Central memory CD4-positive, alpha-beta T cell (primary cell): ENCODE results near the gene EME1.

Source experiments
- DNase-seq: peaks from one replicate; pipeline ENCODE4 v3.0.0; 2022

Gene EME1

DNA sequence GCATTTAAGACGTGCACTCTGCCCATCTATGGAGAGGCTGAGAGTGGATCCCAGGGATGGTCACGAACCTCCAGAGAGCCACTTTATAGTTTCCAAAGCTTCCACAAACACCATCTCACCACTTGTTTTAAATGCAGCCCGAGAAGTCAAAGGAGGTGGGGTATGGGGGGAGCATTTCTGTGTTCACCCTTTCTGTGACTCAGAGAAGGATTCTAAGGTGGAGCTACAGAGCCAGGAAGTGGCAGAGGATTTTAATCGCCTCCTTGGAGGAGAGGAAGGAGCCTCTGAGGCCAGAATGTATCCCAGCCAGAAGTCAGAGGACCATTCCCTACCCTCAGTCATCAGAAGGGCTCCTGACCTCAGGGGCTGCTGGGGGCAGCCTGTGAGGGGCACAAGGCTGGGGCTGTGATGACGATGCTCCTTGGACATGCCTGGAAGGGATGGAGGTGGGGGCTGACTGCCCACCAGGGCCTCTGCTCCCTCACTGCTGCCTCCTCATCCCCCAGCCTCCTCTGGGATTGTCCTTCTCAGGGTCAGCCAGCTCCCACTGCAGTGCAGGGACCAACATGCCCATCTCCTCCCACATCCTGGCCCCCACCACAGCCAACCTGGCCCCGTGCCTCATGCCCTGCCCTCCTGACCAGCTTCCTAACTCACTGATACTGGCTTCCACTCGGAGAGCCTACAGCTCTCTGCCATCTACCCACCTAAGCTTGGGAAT lies 24.3 kb upstream of the EME1 start:
- DNase-seq: no peak

DNA sequence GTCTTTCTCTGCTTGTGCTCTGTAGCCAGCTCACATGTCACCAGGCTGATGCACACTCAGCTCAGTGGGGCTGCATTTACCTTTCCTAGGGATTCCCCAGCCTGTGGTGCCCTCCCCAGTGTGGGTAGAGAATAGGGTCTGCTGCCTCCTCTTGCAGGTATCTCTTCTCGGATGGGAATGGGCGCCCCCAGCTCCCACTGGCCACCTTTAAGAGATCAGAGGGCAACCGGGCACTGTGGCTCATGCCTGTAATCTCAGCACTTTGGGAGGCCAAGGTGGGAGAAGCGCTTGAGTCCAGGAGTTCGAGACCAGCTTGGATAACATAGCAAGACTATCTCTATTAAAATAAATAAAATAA lies 23.8 kb upstream of the EME1 start:
- no peak for DNase-seq

DNA sequence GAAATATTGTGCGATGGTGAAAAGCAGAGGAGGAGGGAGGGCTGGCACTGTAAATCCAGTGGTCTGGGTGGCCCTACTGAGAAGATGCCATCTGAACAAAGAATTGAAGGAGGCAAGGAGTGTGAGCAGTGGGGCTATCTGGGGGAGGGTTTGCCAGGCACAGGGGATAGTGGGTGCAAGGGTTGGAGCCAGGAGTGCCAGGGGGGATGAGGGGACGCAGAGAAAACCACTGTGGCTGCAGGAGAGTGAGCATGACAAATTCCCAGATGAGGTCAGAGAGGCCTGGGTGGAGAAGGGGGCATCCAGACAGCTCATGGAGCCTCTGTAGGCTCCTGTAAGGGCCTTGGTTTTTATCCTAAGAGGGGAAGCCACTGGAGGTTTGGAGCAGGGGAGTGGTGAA lies 22.3 kb upstream of the EME1 start:
- no peak for DNase-seq

DNA sequence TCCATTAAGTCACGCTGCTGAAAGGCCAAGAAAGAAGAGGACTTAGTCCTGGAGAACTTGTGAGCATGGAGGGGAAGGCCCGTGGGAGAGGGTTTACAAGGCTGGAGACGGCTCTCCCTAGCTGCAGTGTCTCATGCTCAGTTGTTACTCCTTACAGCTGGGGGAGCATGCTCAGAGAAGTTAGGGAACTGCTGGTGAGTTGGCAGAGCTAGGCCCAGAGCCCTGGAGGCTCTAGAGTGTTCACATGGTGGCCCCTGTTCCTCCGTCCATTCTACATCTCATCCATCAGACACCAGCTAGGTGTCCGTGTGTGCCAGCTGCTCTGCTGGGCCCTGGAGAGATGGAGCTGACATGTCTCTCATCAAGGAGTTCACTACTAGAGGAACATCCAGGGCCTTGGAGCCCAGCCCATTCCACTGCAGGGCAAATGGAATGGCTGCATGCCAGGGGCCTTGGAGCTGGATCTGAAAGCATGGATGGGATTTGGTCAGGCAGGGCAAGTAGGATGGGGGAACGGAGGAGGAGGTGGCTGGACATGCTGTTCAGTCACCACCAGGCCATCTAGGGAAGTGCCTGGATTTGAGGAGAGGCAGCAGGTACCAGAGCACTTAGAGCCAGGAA lies 20.8 kb upstream of the EME1 start:
- no peak for DNase-seq

DNA sequence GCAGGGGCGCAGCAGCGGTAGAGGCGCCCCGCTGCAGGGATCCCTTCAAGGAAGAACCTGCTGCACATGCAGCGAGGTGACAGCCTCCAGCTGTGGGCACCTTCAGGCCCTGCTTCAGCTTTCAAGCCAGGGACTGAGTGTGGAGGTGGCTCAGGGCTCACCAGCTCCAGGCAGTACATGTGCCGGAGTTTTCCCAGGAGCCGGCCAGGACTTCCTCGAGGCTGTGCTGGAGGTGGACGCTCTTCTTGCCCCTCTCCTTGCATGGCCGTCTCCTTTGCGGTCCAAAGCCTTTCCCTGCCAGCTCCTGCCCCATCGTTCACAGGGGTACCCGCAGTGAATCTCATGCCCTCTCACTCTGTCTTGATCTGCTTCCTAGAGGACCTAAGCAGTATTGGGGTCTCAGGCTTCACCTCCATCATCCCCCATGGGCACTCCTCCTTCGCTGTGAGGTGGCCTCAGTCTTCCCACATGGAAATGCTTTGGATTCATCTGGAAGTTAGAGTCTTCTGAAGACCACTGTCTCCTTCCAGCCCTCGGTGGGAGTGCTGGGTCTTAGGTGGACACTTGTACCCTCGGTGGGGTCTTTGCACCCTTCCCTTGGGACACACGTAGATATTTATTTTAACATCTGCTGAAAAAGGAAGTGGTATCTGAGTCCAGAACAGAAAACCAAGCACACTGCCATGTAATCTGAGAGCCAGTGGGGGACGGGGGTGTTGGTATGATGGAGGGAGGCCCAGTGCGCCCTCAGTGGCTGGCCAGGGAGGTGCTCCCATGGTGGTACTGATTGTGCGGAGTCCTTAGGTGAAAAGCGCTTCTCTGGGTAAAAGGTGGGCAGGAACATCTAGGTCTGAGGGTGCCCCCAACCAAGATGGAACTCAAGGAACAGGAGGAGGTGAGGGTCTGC lies 20.1 kb upstream of the EME1 start:
- no peak for DNase-seq

DNA sequence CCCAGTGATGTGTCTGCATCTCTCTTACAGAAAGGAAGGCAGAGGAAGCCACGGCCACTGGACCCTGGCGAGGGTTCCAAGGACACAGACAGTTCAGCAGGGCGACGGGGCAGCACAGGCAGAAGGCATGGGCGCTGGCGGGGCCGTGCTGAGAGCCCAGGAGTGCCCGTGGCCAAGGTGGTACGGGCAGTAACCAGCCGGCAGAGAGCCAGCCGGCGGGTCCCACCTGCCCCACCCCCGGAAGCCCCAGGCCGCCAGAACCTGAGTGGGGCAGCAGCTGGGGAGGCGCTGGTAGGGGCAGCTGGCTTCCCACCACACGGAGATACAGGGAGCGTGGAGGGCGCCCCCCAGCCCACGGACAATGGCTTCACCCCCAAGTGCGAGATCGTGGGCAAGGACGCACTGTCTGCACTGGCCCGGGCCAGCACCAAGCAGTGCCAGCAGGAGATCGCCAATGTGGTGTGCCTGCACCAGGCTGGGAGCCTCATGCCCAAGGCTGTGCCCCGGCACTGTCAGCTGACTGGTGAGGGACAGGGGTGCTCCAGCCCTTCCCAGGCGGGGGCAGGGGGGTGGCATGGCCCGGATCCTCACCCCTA lies 19.3 kb upstream of the EME1 start:
- no peak for DNase-seq

DNA sequence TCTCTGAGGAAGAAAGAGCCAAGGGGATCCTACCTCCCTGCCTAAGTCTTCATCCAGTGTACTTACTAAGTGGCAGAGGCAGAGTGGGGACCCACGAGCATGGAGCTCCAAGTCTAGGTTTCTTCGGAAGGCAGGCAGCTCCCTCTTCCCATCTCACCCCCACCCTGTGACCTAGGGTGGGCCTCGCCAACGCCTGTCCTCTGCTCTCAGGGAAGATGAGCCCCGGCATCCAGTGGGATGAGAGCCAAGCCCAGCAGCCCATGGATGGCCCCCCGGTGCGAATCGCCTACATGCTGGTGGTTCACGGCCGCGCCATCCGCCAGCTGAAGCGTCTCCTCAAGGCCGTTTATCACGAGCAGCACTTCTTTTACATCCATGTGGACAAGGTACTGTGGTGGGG lies 18.8 kb upstream of the EME1 start:
- no peak for DNase-seq

DNA sequence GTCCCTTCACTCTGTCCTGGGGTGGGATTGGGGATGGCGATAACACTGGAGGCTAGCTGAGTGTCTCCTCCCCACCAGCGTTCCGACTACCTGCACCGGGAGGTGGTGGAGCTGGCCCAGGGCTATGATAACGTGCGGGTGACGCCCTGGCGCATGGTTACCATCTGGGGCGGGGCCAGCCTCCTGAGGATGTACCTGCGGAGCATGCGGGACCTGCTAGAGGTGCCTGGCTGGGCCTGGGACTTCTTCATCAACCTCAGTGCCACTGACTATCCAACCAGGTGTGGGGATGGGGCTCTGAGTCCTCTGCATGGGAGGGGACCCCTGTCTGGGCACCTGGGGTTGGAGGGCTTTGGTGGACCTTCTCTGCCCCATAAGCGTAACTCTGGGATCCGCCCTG lies 18.3 kb upstream of the EME1 start:
- no peak for DNase-seq

DNA sequence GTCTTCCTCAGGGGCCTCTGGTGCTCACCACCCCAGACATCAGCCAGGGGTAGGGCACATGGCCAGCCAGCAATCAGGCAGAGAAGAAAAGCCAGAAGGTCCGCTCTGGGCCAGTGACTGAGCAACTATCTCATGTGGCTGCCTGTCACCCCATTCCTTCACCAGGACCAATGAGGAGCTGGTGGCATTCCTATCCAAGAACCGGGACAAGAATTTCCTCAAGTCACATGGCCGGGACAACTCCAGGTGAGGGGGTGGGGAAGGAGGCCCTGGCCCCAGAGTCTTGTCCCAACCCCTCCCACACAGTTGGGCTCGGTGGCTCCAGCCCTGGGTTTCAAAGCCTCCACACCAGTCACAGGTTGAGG lies 17.7 kb upstream of the EME1 start:
- no peak for DNase-seq

DNA sequence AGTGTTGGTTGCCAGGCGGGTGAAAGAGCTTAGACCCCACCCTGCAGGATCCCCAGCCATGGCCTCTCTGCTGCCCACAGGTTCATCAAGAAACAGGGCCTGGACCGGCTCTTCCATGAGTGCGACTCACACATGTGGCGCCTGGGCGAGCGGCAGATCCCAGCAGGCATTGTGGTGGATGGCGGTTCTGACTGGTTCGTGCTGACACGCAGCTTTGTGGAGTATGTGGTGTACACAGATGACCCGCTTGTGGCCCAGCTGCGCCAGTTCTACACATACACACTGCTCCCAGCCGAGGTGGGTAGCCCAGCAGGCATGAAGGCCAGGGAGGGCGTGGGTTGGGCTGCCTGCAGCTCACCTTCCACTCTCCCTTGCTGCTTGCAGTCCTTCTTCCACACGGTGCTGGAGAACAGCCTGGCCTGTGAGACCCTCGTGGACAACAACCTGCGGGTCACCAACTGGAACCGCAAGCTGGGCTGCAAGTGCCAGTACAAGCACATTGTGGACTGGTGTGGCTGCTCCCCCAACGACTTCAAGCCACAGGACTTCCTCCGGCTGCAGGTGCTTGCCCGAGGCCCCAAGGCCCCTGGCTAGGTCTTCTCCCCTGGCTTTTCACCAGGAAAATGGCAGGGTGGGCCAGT lies 17.2 kb upstream of the EME1 start:
- DNase-seq: no peak

DNA sequence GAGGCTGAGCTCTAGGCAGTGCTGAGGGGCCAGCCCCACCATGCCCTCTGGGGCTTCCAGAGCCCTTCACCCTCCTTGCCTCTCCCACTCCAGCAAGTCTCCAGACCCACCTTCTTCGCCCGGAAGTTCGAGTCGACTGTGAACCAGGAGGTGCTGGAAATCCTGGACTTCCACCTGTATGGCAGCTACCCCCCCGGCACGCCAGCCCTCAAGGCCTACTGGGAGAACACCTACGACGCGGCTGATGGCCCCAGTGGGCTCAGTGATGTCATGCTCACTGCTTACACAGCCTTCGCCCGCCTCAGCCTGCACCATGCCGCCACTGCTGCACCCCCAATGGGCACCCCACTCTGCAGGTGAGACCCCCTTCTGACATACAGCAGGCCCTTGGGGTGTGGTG lies 16.6 kb upstream of the EME1 start:
- no peak for DNase-seq

DNA sequence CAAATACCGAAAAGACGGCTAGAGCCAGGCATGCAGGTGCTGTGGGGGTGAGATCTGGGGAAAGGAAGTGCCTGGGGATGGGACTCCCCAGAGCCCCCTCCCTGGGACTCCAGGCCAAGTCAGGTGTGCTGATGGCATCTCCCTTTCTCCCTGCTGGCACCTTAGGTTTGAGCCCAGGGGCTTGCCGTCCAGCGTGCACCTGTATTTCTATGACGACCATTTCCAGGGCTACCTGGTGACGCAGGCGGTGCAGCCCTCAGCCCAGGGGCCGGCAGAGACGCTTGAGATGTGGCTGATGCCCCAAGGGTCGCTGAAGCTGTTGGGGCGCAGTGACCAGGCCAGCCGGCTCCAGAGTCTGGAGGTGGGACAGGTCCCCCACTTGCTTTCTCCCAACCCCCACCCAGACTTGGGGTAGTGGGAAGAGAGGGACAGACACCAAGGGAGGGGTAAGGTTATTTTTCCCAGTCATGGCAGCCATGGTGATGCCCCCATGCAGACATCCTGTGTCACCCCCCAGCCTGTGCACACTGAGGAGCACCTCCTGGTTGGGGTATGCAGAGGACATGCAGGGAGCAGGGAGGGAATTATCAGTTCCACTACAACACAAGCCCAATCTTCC lies 16.0 kb upstream of the EME1 start:
- no peak for DNase-seq

DNA sequence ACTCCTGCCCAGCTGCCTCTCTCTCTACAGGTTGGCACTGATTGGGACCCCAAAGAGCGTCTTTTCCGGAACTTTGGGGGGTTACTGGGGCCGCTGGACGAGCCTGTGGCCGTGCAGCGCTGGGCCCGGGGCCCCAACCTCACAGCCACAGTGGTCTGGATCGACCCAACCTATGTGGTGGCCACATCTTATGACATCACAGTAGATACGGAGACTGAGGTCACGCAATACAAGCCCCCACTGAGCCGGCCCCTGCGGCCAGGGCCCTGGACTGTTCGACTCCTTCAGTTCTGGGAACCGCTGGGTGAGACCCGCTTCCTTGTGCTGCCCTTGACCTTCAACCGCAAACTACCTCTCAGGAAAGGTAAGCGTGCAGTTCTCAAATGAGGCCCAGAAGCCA lies 14.9 kb upstream of the EME1 start:
- no peak for DNase-seq

DNA sequence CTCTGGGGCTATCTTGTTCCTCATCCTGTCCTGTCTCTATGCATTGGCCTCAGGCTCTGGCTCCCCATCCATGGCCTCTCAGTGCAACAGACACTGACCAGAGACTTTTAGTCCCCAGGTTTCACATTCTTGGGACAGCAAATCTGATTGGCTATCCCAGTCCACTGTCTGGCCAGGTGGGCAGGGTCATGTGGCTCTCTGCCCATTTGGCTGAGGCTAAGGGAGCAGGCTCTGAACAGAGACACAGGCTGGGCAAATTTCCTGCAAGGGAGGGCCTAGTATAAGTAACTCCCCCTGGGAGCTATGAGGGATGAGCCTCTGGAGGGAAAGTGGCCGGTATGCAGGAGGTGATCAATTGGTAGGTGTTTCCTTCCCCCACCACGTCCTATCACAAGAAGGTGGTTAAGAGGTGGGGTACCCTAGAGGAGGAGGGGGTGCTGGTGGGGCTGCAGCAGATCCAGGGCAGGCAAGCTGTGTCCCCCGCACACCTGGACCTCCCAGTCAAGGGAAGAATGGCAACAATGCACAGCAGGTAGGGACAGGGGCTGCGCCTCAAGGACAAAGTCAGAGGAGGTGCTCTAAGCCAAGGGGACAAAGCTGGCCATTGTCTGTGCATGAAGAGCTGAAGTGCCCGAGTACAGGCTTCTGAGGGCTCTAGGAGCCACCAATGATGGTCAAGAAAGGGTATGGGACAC lies 13.9 kb upstream of the EME1 start:
- no peak for DNase-seq

DNA sequence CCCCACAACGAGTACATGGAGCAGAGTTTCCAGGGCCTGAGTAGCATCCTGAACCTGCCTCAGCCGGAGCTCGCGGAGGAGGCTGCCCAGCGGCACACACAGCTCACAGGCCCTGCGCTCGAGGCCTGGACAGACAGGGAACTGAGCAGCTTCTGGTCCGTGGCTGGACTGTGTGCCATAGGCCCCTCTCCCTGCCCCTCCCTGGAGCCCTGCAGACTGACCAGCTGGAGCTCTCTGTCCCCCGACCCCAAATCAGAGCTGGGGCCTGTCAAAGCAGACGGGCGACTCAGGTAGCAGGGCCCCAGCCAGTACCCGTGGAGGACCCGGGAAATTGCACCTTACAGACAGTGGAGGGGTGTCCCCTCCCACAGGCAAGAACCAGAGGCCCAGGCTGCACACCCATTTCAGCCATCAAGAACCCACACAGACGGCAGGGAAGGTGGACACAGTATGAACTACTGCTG lies 13.0 kb upstream of the EME1 start:
- no peak for DNase-seq

DNA sequence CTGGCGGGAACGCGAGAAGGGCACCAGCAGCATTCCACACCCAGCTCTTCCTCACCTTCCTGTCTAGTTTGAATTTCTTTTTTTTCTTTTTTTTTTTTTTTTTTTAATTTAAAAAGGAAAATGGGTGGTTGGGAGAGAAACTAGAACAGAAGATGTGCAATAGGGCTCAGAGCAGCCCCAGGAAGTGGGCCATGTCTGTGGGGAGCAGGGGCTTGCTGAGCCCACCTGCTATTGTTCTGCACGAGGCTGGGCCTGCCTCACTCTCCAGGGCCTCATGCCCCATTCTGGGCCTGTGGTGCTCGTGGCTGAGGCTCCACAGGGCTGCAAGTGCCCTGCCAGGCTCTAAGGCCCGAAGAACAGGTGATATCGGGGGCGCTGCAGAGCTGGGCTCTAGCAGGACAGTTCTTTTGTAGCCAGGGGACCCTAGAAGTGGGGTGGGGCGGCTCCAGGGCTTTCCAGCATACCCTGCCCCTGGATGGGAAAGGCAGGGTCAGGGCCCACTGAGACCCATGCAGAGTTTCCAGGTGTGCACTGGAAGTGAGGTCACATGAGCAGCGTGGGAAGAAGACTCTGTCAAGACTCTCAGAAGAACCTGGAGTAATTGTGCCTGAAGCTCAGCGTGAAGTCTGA lies 12.4 kb upstream of the EME1 start:
- no peak for DNase-seq

DNA sequence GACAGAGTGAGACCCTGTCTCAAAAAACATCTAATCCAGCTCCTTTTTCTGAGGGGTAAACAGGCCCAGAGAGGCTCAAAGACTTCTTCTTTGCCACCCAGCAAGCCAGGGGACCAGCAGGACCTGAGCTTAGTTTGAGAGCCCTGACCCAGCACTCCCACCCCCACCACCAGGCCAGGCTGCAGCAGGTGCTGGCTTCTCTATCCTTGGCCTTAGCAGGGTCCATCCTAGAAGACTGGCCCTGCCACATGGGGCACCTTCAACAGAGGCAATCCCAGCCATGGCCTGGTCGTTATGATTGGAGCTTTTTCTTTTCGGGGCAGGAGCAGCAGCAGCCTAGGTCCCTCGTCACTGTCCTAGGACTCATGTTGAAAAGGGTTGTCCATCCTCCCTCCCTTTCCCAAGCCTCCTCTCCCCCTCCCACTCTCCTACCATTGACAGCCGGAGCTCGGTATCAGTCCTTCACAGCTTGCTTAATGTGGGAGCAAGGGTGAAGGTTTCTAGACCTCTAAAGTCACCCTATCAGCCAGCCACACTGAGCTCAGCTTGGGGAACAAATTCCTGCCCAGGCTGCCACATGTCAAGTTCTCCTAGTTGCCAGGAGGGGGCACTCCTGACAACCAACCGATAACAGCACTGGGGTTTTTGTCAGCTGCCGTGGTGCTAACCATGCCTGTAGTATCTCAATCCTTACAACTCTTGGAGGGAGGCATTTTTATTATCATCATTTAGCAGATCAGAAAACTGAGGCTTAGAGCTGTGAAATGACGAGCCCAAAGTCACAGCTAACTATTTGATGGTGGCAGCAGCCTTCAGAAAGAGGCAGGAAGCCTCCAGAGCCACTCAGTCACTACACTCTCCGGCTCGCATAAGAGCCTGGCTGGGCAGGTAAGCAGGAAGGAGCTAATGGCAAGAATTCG lies 11.2 kb upstream of the EME1 start:
- peak; percentile 46 for DNase-seq

DNA sequence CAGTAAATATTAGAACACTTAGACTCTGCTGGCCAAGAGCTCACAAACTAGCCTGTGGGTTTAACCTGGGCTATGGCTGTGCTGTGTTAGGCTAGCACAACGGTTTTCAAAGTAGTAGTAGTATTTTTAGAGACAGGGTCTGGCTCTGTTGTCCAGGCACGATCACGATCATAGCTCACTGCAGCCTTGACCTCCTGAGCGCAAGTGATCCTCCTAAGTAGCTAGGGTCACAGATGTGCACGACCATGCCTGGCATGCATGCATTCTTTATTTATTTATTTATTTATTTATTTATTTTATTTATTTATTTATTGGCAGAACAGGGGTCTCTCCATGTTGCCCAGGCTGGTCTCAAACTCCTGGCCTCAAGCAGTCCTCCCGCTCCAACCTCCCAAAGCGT lies 10.4 kb upstream of the EME1 start:
- DNase-seq: no peak

DNA sequence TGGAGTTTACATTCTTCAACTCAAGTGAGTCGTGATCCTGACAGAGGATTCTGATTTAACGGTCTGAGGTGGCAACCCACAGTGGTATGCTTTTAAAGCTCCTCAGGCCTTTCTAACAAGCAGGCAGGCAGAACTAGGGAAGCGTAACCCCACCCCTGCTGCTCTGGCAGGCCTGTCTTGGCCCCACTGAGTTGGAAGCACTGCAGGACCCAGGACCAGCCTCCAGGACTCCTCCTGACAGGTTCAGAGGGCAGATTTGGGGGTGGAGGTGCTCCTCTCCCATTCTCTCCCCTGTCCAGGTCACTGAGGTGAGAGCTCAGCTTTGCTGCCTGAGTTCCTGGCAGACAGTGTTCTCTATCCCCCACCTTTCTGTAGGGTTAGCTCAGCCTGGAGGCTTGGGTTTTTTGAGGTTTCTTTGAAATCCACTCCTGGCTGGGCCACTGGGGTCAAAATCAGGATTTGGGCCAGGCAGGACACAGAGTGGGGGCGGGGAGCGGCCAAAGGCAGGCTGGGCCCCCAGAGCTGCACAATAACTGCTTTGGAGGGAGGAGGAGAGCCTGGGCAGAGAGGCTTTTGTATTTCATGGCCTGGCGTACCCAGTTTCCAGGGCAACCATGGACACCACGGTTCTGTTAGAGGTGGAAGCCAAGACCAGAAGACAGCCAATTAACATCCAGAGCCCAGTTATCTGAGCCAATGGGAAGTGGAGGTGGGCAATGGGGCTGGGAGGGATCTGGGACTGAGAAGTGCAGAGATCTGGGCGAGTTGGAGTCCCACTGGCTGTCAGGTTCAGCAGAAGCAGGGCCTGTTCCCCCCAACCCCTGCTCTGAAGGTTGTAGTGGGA lies 9.6 kb upstream of the EME1 start:
- DNase-seq: no peak
